Activated CD8-positive, alpha-beta memory T cell treated with anti-CD3 and anti-CD28 coated beads, Interleukin-2, amount 10 ng/mL, durations not matched to agents 7 days and 5 days (primary cell): ENCODE data around the gene FXYD6. TPM values are rescaled to one million over a fixed set of nuclear protein-coding genes. Genes with fewer than 3 reads are reported as not detected.

Source experiments
- ATAC-seq: fragments of 150-1000 bp; cut with Tn5 transposase; one replicate; pipeline ENCODE4 v1.10.0; 2021; ENCODE audit warnings: moderate library complexity
- CTCF ChIA-PET: fragments of 350-600 bp; sonication (Branson Sonifier 250); formaldehyde crosslinking; loops from one replicate; lab custom pipeline; 2021; ENCODE audit warnings: antibody characterized with exemption; lab: Charles Lee
- DNase-seq: peaks from one replicate; pipeline ENCODE4 v3.0.0-alpha.2; 2020
- H3K27ac Mint-ChIP-seq: one replicate; pipeline ENCODE4 v1.8.0; 2021; ENCODE audit warnings: mild to moderate bottlenecking, mixed read lengths
- H3K27me3 Mint-ChIP-seq: one replicate; pipeline ENCODE4 v1.8.0; 2021; ENCODE audit warnings: mixed read lengths
- H3K36me3 Mint-ChIP-seq: one replicate; pipeline ENCODE4 v1.8.0; 2021; ENCODE audit warnings: mild to moderate bottlenecking, mixed read lengths
- H3K4me1 Mint-ChIP-seq: one replicate; pipeline ENCODE4 v1.8.0; 2021; ENCODE audit warnings: mixed read lengths
- H3K4me3 Mint-ChIP-seq: one replicate; pipeline ENCODE4 v1.8.0; 2021; ENCODE audit warnings: mild to moderate bottlenecking, moderate library complexity, mixed read lengths
- H3K9me3 Mint-ChIP-seq: one replicate; pipeline ENCODE4 v1.8.0; 2022; ENCODE audit warnings: low read depth, mixed read lengths
- total RNA-seq, 2 experiments: library from RNA; stranded (reverse); gene quantifications; one replicate each; pipeline ENCODE4 v1.2.3, GENCODE V29; 2021

FXYD6 gene
- total RNA-seq, 2 experiments from 2014 or later, result 0.12 to 0.20 TPM

GRCh38 chr11:117831661-117832415 lies 44.6 kb downstream of the FXYD6 start:
- H3K27ac Mint-ChIP-seq, result no peak overlapping the region

DNA sequence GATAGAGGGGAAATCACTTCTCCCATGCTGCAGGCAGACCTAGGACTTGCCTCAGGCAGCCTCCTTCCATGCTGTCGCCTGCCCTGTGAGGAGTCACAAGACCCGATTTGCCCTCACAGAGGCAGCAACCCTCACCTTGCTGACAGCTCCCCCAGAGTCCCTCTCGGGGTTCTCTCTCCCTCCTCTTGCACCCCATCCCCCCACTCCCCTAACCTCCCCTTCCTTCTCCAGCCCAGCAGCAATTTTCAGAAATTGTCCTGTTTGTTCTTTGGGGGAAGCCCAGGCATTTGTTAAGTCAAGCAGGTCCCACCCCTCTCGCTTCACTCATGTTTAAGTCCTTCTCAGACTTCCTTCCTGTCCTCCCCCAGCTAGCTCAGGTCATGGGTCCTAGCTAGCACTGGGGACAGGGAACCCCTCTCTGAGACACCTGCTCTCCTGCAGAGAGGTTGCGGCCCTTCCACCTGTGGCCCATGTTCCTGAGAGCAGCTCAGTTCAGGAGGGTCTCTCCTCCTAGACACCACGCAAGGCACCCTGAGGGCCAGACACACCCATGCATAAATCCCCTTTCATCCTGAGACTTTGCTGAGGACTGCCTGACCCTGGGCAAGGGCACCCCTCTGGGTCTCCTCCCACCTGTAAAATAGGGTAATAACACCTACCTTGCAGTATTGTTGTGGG lies 45.6 kb downstream of the FXYD6 start:
- CTCF ChIA-PET, result interaction anchor here (0.8 to 18.2 kb wide), 5 partner anchors 13 to 222 kb away, joined by 3 to 302 read pairs (median 11); no protein-coding TSS in a partner anchor
- Mint-ChIP-seq H3K4me1 (peaks cover 52% of the 10 kb centered on the region), H3K36me3 (no peaks in the 10 kb centered on the region), H3K27me3 (no peaks in the 10 kb centered on the region), H3K9me3 (no peaks in the 10 kb centered on the region), H3K27ac (peak overlapping the region; percentile 70), H3K4me3 (no peak overlapping the region)
- ATAC-seq, result no peak
- peak; percentile 46 for DNase-seq

More at GRCh38 chr11:117831661-117832415, 44.6 kb downstream of the FXYD6 start:
- Mint-ChIP-seq H3K4me1 (peaks cover 45% of the 10 kb centered on the region), H3K27me3 (no peaks in the 10 kb centered on the region), H3K36me3 (no peaks in the 10 kb centered on the region), H3K4me3 (no peak overlapping the region), H3K9me3 (no peaks in the 10 kb centered on the region)
- CTCF ChIA-PET, result interaction anchor here (0.7 to 18.2 kb wide), 8 partner anchors 9 to 340 kb away, joined by 3 to 302 read pairs (median 12); partner anchors contain the start of gene FXYD2
- ATAC-seq (no peak), DNase-seq (no peak)

DNA sequence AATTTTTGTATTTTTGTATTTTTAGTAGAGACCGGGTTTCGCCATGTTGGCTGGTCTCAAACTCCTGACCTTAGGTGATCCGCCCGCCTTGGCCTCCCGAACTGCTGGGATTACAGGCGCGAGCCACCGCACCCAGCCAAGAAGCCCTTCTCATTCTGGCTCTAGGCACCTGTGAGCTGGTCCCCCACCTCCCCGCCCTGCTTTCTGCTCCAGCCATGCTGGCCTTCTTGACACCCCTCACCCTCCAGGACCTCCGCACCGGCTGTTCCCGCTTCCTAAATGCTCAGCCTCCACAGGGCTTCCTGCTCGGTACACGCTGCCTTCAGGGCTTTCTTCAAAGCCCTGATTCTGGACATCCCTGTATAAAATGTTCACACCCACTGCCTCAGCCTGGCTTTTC lies 46.4 kb downstream of the FXYD6 start:
- Mint-ChIP-seq H3K27ac (peak overlapping the region; percentile 70), H3K27me3 (no peaks in the 10 kb centered on the region), H3K9me3 (no peaks in the 10 kb centered on the region), H3K36me3 (no peaks in the 10 kb centered on the region), H3K4me3 (no peak overlapping the region), H3K4me1 (peaks cover 59% of the 10 kb centered on the region)
- ATAC-seq (no peak), DNase-seq (peak; percentile 36)
- CTCF ChIA-PET, result interaction anchor here (3.0 to 18.2 kb wide), 5 partner anchors 14 to 223 kb away, joined by 11 to 302 read pairs (median 27); no protein-coding TSS in a partner anchor

GRCh38 chr11:117829369-117829725 lies 47.1 kb downstream of the FXYD6 start:
- Mint-ChIP-seq H3K4me3 (no peak overlapping the region), H3K27me3 (no peaks in the 10 kb centered on the region), H3K27ac (peak overlapping the region; percentile 85), H3K36me3 (no peaks in the 10 kb centered on the region), H3K9me3 (no peaks in the 10 kb centered on the region), H3K4me1 (peaks cover 66% of the 10 kb centered on the region)
- ATAC-seq (peak; percentile 1), DNase-seq (peak; percentile 40)
- CTCF ChIA-PET, result interaction anchor here (1.4 to 18.2 kb wide), 5 partner anchors 10 to 224 kb away, joined by 5 to 302 read pairs (median 27); no protein-coding TSS in a partner anchor

DNA sequence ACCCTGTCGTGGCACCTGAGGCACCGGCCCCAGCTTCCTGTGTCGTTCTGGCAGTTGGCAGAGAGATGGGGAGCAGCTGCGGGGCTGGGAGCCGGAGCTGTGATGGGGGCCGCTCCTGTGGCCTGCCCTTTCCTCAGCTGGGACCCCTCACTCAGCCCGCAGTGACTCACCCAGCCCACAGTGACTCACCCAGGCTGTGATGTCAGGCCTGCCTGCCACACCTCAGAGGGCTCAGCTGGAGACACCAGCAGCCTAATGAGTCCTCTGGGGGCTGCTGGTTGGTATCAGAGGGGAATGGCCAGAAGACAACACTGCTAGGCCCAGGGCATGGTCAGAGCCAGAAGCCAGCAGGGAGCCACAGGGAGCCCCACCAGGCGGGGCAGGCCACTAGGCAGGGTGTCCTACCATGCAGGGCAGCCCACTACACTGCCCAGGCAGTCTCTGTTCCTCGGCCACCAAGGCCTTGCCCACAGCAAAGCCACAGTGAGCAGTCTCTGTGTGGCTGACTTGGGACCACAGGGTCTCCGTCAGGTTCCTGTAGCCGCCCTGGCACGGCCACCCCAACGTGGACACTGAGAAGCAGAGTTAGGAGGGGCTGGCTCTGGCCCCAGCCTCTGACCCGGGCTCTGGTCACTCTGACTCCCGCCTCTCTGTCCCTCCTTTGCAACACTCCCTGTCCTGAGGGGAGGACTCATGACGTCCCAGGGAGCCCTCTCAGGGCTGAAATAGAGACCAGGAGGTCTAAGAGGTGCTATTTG lies 47.7 kb downstream of the FXYD6 start:
- H3K27me3 Mint-ChIP-seq, result no peaks in the 10 kb centered on the region
- H3K36me3 Mint-ChIP-seq, result no peaks in the 10 kb centered on the region
- H3K9me3 Mint-ChIP-seq, result no peaks in the 10 kb centered on the region
- peak; percentile 94 for ATAC-seq
- peak overlapping the region; percentile 85 for H3K27ac Mint-ChIP-seq
- peak; percentile 96 for DNase-seq
- H3K4me1 Mint-ChIP-seq, result peaks cover 72% of the 10 kb centered on the region
- H3K4me3 Mint-ChIP-seq, result no peak overlapping the region
- CTCF ChIA-PET, result interaction anchor here (1.0 to 18.2 kb wide), 9 partner anchors 10 to 343 kb away, joined by 3 to 302 read pairs (median 7); no protein-coding TSS in a partner anchor

DNA sequence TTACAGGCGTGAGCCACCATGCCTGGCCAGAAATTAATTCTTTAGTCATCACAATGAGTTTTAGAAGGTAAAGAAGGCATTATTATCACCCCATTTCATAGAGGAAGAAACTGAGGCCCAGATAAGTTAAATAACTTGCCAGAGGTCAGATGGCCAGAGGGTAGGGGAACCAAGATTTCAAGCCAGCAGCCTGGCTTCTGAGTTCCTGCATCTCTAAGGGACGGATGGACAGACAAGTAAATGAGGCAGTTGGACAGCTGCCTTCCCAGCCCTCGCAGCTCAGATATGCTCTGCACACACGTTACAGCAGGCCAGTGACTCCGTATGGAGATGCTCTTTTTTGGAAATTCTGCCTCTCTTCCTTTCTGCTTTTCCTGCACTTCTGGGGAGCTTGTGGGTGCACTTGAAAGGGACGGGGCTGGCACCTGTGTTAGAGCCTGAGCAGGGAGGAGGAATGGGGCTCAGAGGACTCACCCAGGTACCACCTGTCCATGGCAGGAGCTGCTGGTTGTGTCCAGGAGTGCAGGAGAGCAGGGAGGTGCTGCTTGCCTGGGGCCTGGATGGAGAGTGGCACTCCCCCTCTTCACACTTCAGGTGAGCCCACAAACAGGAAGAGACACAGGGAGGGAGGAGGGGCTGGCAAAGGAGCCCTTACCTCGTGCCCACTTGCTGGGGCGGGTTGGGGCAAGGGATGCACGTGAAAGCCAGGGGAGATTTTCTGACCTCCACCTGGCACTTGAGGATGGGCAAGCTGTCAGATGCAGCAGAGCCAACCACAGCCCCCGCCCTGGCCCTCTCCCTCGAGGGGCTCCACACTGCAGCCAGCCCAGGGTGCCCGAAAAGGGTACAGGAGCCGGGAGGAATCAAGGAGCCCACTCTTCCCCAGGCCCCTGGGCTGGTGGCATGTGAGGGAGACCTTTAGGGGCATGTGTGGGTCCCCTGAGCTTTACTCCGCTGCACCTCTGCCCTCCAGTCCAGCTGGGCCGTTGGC lies 48.6 kb downstream of the FXYD6 start:
- CTCF ChIA-PET, result interaction anchor here (0.9 to 18.2 kb wide), 10 partner anchors 9 to 344 kb away, joined by 3 to 302 read pairs (median 6); no protein-coding TSS in a partner anchor
- DNase-seq, result peak; percentile 55
- peak overlapping the region; percentile 13 for H3K4me3 Mint-ChIP-seq
- H3K4me1 Mint-ChIP-seq, result peaks cover 81% of the 10 kb centered on the region
- peak; percentile 10 for ATAC-seq
- H3K9me3 Mint-ChIP-seq, result no peaks in the 10 kb centered on the region
- no peaks in the 10 kb centered on the region for H3K36me3 Mint-ChIP-seq
- peak overlapping the region; percentile 85 for H3K27ac Mint-ChIP-seq
- H3K27me3 Mint-ChIP-seq, result no peaks in the 10 kb centered on the region

- DNase-seq (no peak), ATAC-seq (no peak)
- no peaks in the 10 kb centered on the region for H3K36me3 Mint-ChIP-seq
- CTCF ChIA-PET, result interaction anchor here (0.9 to 18.2 kb wide), 6 partner anchors 8 to 228 kb away, joined by 3 to 302 read pairs (median 52); no protein-coding TSS in a partner anchor
- H3K27ac Mint-ChIP-seq, result peak overlapping the region; percentile 26
- no peak overlapping the region for H3K4me3 Mint-ChIP-seq
- peaks cover 90% of the 10 kb centered on the region for H3K4me1 Mint-ChIP-seq
- no peaks in the 10 kb centered on the region for H3K9me3 Mint-ChIP-seq
- H3K27me3 Mint-ChIP-seq, result no peaks in the 10 kb centered on the region
Observed at GRCh38 chr11:117826832-117827231, 49.6 kb downstream of the FXYD6 start.

- ATAC-seq (no peak), DNase-seq (no peak)
- H3K27me3 Mint-ChIP-seq, result no peaks in the 10 kb centered on the region
- H3K4me3 Mint-ChIP-seq, result no peak overlapping the region
- H3K4me1 Mint-ChIP-seq, result peaks cover 91% of the 10 kb centered on the region
- H3K9me3 Mint-ChIP-seq, result no peaks in the 10 kb centered on the region
- no peaks in the 10 kb centered on the region for H3K36me3 Mint-ChIP-seq
- no peak overlapping the region for H3K27ac Mint-ChIP-seq
- CTCF ChIA-PET, result interaction anchor here (1.0 to 18.2 kb wide), 4 partner anchors 10 to 228 kb away, joined by 3 to 302 read pairs (median 113); no protein-coding TSS in a partner anchor
Observed at GRCh38 chr11:117826190-117826570, 50.3 kb downstream of the FXYD6 start.

GRCh38 chr11:117825538-117826189 lies 50.8 kb downstream of the FXYD6 start:
- Mint-ChIP-seq H3K9me3 (no peaks in the 10 kb centered on the region), H3K27ac (no peak overlapping the region), H3K36me3 (no peaks in the 10 kb centered on the region), H3K4me3 (no peak overlapping the region), H3K4me1 (peaks cover 86% of the 10 kb centered on the region), H3K27me3 (no peaks in the 10 kb centered on the region)
- ATAC-seq (no peak), DNase-seq (no peak)
- CTCF ChIA-PET, result interaction anchor here (1.0 to 18.2 kb wide), 5 partner anchors 10 to 229 kb away, joined by 3 to 302 read pairs (median 78); no protein-coding TSS in a partner anchor

- H3K27me3 Mint-ChIP-seq, result no peaks in the 10 kb centered on the region
- H3K27ac Mint-ChIP-seq, result peak within 1 kb of the TSS; percentile 87
- DNase-seq (no peak), ATAC-seq (no peak)
- H3K4me1 Mint-ChIP-seq, result peaks cover 78% of the 10 kb centered on the region
- CTCF ChIA-PET, result interaction anchor here (1.0 to 18.2 kb wide), 11 partner anchors 8 to 399 kb away, joined by 3 to 343 read pairs (median 14); partner anchors contain the start of gene DSCAML1
- no peaks in the 10 kb centered on the region for H3K36me3 Mint-ChIP-seq
- H3K9me3 Mint-ChIP-seq, result no peaks in the 10 kb centered on the region
- peak within 1 kb of the TSS; percentile 20 for H3K4me3 Mint-ChIP-seq
Observed at GRCh38 chr11:117824571-117825537, 51.6 kb downstream of the FXYD6 start, which contains the start of gene FXYD2. TSS of gene FXYD2 (minus strand) at chr11:117824744. CDS start at chr11:117824678, 66 bp downstream.
